ENCODE results near the gene OLIG1.

The OLIG1 gene

DNA sequence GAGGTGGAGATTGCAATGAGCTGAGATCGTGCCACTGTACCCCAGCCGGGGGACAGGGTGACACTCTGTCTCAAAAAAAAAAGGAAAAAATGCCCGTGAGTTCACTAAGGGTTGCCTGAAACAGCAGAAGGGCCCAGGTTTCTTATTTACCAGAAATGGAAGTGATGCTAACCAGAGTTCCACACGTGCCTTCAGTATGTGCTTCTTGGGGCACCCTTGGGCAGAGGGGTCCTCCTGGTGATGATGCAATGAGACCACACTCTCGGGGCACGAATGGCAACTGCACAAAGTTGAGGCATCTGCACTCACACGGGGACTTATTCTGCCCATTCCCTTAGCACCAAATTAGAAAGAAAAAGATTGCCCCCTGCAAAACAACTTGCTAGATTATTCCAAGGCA lies 29.2 kb downstream of the OLIG1 start:
- DNase-seq (ENCODE audit: low spot score) = no peak
- TF ChIP-seq CTCF (IDR thresholded peaks at IDR 0.05; ENCODE audit: extremely low read depth, missing control alignments) = no peak

GRCh38 chr21:33101300-33101911 lies 31.5 kb downstream of the OLIG1 start:
- no peak for TF ChIP-seq CTCF (IDR thresholded peaks at IDR 0.05; ENCODE audit: extremely low read depth, missing control alignments)
- DNase-seq (ENCODE audit: low spot score) = no peak

DNA sequence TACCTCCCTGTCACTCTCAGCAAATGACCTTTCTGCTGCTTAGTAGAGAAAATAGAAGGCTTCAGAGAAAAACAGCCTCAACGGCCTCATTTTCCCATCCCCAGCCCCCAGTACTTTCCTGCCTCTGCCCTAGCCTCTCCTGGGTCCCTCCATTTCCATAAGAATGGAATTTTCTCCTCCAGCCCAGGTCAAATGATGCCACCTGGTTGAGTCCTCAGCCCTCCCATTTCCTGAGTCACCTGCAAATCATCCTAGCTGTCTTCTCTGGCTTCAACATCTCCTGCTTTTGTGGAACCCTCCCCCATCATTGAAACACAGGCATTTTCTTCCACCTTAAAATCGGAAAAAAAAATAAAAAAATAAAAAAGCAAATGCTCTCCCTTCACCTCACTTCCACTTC lies 35.1 kb downstream of the OLIG1 start:
- no peak for TF ChIP-seq CTCF (IDR thresholded peaks at IDR 0.05; ENCODE audit: extremely low read depth, missing control alignments)
- DNase-seq (ENCODE audit: low spot score) = no peak

- DNase-seq (ENCODE audit: low spot score) = no peak
- TF ChIP-seq CTCF (IDR thresholded peaks at IDR 0.05; ENCODE audit: extremely low read depth, missing control alignments) = no peak
Measured at GRCh38 chr21:33108228-33108627, 38.3 kb downstream of the OLIG1 start.

DNA sequence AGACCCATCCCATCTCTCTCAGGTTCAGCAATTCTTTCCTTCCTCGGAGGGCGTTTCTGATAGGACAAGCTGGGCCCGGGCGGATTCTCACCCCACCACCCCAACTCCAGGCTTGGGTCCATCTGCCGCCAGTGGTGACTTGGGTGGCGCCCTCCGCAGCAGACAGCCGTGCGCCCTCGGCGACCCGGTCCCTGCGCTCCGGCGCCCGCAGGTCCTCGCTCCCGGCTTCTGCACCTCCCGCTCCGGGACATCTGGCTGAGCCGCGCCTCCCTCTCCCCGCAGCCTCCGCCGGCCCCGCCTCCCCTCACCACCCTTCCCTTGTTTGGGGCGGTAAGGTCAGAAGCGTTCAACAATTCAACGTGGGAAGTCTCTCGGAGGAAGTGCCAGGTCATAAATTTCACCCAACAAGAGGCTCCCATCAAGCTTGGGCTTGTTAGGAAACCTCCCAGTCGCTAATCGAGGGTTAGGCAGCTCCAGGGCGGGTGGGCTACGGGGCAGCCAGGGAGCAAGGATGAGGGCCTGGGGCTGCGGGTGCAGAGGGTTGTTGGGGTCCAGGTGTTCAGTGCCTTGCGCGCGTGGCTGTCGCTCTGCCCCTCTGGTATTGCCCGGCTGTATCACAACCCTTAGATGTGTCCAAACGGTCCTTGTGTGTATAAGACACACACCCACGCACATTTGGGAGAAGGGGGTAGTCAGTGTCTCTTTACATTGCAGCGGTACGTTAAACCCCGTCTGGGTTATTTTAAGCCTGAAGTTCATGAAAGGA lies 39.8 kb downstream of the OLIG1 start:
- no peak for DNase-seq (ENCODE audit: low spot score)
- TF ChIP-seq CTCF (IDR thresholded peaks at IDR 0.05; ENCODE audit: extremely low read depth, missing control alignments) = no peak

DNA sequence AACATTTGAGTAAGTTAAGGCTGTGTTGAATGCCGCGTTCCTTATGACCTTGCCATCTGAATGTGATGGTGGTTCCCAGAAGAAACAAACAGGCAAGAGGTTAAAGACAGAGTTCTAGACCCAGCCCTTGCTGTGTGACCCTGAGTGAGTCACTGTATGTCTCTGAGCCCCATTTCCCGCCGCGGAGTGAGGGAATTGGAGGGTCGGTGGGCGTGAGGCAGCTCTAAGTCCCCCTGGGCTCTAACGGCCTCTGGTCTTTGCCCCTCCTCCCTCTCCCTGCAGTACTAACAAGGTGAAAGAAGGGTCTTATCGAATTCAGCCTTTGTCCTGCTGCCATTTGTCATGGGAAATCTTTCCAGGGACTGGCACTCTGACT lies 40.4 kb downstream of the OLIG1 start:
- TF ChIP-seq CTCF (IDR thresholded peaks at IDR 0.05; ENCODE audit: extremely low read depth, missing control alignments) = no peak
- DNase-seq (ENCODE audit: low spot score) = no peak

DNA sequence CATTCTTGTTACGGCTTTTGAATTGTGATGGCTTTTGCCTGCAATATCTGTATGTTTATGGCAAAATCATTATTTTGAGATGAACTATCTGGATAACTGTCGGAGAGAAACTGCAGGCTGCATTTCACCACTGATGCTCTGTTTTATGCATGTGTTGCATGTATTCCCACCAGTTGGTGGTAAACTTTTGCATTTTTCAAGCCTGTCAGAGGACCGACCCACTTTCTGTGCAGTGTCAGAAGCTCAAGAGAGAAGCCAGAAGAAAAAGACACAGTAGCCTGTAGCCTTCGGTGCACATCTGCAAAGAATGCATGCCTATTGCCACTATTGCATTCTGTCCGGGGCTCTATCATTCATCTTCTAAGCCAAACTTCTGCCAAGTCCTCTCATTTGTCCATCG lies 41.6 kb downstream of the OLIG1 start:
- no peak for TF ChIP-seq CTCF (IDR thresholded peaks at IDR 0.05; ENCODE audit: extremely low read depth, missing control alignments)
- DNase-seq (ENCODE audit: low spot score) = no peak

All from GM20000 (cell line).